Mucosa of descending colon (tissue), 3 donors: Measurements from ENCODE around the gene FNDC3B. TPM values are rescaled to one million over a fixed set of nuclear protein-coding genes. Genes with fewer than 3 reads are reported as not detected.

Experiments used
- ATAC-seq: fragments of 200-7000 bp; cut with Tn5 transposase; one replicate; pipeline ENCODE4 v1.9.1; 2020; ENCODE audit warnings: mild to moderate bottlenecking, moderate library complexity
- DNase-seq, 3 donors: peaks; one replicate each; pipeline ENCODE4 v3.0.0-alpha.2; 2020
- H3K36me3 ChIP-seq: fragments of 200-600 bp; one replicate; pipeline ENCODE4 v1.8.0; 2021; ENCODE audit warnings: low read depth, mild to moderate bottlenecking
- H3K4me1 ChIP-seq: fragments of 200-600 bp; one replicate; pipeline ENCODE4 v1.8.0; 2021; ENCODE audit warnings: low read depth, mild to moderate bottlenecking
- H3K4me3 ChIP-seq: fragments of 200-600 bp; one replicate; pipeline ENCODE4 v1.8.0; 2021; ENCODE audit warnings: mild to moderate bottlenecking
- H3K9me3 ChIP-seq: fragments of 200-600 bp; one replicate; pipeline ENCODE4 v1.8.0; 2021; ENCODE audit warnings: mild to moderate bottlenecking
- intact Hi-C, 2 donors: fragments of 100-400 bp; cut with DNase I in 1 of 2; cut with micrococcal nuclease in 1 of 2; formaldehyde crosslinking; loops; one replicate each; pipeline versions ENCODE4 v1.11.0 to v1.11.1; 2022; cut with DNase I, micrococcal nuclease
- total RNA-seq, 3 donors: library from RNA; stranded (reverse); fragmentation: NEBNext Ultra II Directional in 2 of 3; extraction: Animal tissue kit (Norgen Biotek cat#: 25700) in 2 of 3; gene quantifications; one replicate each; pipeline versions ENCODE4 v1.2.1 to v1.2.4, GENCODE V29; 2021 to 2023
- TF ChIP-seq, protein P1 (sequence below): fragments of 200-600 bp; IDR thresholded peaks from one replicate; pipeline ENCODE4 v1.8.0; 2022; ENCODE audit warnings: antibody characterized with exemption, mild to moderate bottlenecking
- donor health status: DM: no; HTN: no; CAD: no; lungs with moderate emphysema.
- donor health status: DM: no; HTN: no; CAD: no.
- donor health status: DM: no; HTN: yes; CAD: no.

The FNDC3B gene
- total RNA-seq, 3 donors from 2014 or later = 107 to 132 (median 126) TPM

DNA sequence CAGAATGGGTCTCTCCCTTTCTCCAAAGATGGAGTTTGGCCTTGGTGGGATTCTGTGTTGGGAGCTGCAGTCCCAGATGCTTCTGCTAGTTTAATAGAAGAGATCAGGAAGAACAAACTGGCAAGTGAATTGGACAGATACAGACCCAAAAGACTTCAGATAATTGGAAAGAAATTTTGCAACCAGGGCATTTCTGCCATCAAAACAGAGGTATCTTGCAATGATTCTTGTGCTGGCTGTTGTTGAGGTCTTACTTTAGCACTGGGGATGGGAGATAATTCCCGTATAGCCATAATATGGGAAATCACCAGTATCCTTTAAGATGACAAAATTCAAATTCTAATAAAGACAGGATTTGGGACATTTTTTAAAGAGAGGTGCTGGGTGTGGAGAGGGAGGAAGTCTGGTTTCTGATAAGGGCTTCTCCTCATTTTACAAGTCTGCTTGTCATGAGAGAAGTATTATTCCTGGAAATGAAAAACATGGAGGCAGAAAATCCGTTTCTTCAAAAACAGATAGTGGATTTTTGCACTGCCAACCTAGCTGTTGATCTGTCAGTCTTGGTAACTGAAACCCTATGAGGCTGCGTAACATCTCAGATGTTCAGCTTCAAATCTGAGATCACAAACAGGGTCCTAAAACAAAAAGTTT lies 40.1 kb downstream of the FNDC3B start:
- no peak for DNase-seq
- TF ChIP-seq, protein P1, sequence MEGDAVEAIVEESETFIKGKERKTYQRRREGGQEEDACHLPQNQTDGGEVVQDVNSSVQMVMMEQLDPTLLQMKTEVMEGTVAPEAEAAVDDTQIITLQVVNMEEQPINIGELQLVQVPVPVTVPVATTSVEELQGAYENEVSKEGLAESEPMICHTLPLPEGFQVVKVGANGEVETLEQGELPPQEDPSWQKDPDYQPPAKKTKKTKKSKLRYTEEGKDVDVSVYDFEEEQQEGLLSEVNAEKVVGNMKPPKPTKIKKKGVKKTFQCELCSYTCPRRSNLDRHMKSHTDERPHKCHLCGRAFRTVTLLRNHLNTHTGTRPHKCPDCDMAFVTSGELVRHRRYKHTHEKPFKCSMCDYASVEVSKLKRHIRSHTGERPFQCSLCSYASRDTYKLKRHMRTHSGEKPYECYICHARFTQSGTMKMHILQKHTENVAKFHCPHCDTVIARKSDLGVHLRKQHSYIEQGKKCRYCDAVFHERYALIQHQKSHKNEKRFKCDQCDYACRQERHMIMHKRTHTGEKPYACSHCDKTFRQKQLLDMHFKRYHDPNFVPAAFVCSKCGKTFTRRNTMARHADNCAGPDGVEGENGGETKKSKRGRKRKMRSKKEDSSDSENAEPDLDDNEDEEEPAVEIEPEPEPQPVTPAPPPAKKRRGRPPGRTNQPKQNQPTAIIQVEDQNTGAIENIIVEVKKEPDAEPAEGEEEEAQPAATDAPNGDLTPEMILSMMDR = no peak
- H3K36me3 ChIP-seq = no peaks in the 10 kb centered on the region
- no peaks in the 10 kb centered on the region for H3K9me3 ChIP-seq
- intact Hi-C loops = no loop called here
- H3K4me3 ChIP-seq = no peak overlapping the region
- H3K4me1 ChIP-seq = peaks cover 20% of the 10 kb centered on the region
- ATAC-seq = no peak

DNA sequence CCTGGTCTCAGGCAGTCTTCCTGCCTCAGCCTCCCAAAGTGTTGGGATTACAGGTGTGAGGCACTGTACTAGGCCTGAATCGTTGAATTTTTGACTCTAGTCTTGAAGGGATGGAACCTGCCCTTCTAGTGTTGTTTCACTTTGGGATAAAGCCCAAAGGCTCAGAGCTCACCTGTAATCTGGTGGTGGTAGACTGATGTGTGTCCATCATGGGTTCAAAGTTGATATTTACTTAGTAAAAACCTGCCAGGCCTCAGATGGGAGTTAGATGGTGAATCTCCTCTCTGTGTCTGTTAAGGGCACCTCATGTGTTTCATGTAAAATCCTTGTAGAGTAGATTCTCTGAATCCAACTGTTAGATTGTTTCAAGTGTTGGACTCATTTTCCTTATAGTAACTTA lies 41.1 kb downstream of the FNDC3B start:
- DNase-seq (no peak), ATAC-seq (no peak)
- H3K4me1 ChIP-seq = peaks cover 15% of the 10 kb centered on the region
- H3K36me3 ChIP-seq = no peaks in the 10 kb centered on the region
- TF ChIP-seq, protein P1 = no peak
- H3K9me3 ChIP-seq = no peaks in the 10 kb centered on the region
- intact Hi-C loops = no loop called here
- H3K4me3 ChIP-seq = no peak overlapping the region

DNA sequence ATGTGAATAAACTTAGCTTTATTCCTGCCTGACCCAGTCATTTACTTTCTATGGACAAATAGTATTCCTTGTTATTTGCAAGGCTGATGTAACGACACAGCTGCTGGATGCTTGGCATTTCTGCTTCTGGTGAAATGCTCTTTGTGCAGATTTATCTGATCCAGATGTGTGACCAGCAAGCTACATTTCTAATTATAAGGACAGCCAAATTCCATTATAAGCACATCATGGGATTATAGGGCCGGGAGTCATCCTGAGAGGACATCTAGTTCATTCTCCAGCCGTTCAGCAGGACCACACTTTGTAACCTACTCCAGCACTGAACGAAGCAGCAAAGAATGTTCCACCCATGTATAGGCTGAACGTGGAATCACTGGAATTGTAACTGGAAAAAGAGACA lies 42.9 kb downstream of the FNDC3B start:
- H3K4me1 ChIP-seq = peaks cover 22% of the 10 kb centered on the region
- ATAC-seq (peak; percentile 27), DNase-seq (no peak)
- TF ChIP-seq, protein P1 = no peak
- intact Hi-C loops = no loop called here
- H3K36me3 ChIP-seq = no peaks in the 10 kb centered on the region
- no peaks in the 10 kb centered on the region for H3K9me3 ChIP-seq
- H3K4me3 ChIP-seq = no peak overlapping the region

DNA sequence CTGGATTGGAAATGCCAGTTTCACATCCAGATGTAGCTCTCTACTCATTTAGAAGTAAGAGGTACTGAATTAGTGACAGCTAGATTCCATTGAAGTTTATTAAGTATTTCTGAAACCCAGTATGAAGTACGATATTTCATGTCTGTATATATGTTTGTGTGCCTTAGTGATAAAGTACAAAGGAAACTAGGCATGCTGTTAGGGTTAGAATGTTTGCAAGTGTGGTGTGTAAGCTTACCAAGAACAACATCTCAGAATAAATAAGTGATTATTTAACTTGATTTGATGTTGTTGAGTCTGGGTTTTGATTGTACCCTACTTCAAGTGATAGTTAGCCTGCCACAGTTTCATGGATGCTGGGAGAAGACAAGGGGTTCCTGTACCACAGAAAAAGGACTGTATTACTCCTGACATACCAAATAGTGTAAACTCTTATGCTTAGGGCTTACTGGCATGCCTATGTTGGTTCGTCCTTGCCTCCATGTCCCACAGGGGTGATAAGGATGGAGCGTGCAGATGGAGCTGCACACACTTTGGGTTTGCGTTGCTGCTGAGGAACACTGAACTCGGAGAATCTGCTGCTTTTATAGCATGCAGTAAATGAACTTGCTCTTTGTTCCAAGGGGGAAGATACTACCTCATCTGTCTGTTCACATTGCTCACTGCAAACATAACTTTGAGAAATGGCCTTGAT lies 43.6 kb downstream of the FNDC3B start:
- TF ChIP-seq, protein P1 = no peak
- no peaks in the 10 kb centered on the region for H3K9me3 ChIP-seq
- peaks cover 29% of the 10 kb centered on the region for H3K4me1 ChIP-seq
- peak; percentile 22 for ATAC-seq
- no peaks in the 10 kb centered on the region for H3K36me3 ChIP-seq
- intact Hi-C loops = no loop called here
- H3K4me3 ChIP-seq = no peak overlapping the region
- DNase-seq = no peak

DNA sequence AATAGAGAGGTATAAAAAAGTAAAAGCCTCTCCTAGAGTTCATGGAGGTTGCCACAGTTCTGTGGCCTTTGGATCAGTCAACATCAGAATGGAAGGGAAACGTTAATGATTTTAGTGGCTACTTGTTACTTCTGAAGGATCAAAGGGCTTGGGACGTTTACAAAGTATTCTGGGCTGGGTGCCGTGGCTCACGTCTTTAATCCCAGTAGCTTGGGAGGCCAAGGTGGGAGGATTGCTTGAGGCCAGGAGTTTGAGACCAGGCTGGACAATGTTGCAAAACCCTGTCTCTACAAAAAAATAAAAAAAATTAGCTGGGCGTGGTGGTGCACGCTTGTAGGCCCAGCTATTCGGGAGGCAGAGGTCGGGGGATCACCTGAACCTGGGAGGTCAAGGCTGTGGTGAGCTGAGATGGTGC lies 44.6 kb downstream of the FNDC3B start:
- Histone ChIP-seq H3K36me3 (no peaks in the 10 kb centered on the region), H3K4me1 (peaks cover 34% of the 10 kb centered on the region), H3K9me3 (no peaks in the 10 kb centered on the region), H3K4me3 (no peak overlapping the region)
- TF ChIP-seq, protein P1 = no peak
- DNase-seq (peak in 1 of 3 donors; percentile 35), ATAC-seq (peak; percentile 78)
- intact Hi-C loops = no loop called here
